HUDEP-2 (cell line): Measurements from ENCODE around the gene NRIP2.

Experiments
- DNase-seq, 76 experiments: peaks; one replicate each; lab custom pipeline; 2025; ENCODE audit not compliant: unreplicated experiment in 76 of 76; lab: John Stamatoyannopoulos, UW

The NRIP2 gene

GRCh38 chr12:2851931-2852330, 17.1 kb upstream of the NRIP2 start:
- DNase-seq: no peak

GRCh38 chr12:2845280-2845679, 10.4 kb upstream of the NRIP2 start:
- no peak for DNase-seq

GRCh38 chr12:2844786-2845185, 10.0 kb upstream of the NRIP2 start:
- DNase-seq: no peak

DNA sequence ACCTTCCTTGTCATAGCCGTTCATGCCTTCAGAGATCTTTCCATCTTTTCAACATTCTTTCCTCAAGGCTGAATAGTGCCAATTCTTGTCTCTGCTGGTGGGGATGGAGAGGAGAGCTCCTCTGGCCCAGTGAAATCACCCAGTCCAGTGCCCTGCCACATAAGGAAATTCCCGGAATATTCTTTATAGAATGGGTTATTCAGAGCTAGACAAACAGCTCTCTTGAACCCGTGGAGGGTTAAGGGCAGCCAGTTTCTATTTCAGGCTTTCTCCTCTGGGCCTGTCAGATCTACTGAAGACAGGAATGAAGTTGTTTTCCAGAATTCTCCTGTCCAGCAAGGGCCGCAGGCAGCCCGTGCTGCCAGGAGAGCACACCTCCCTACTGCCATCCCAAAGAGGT, 8.1 kb upstream of the NRIP2 start:
- no peak for DNase-seq

DNA sequence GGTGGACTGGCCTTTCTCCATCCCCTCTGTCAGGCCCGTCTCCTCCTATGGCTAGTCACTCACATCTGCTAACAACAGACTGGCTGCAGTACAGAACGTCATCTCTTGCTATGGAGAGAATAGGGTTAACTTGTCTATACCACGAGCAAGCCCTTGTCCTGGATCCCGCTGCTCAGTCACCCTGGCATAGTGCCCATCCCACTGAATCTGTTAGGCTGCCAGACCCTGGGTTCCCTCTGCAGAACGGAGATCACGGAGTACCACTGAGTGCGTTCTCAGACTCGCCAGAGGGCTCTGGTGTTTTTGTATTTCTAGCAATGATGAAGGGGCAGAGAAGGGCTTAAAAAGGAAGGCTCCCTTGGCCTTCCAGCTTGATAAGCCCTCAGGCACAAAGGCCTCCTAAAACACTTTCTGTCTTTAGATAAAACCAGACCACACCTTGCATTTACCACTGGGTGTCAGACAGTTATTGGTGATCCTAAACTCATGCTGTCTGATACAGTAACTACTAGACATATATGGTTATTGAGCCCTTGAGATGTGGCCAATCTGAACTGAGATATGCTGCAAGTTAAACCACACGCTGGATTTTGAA, 6.3 kb upstream of the NRIP2 start:
- DNase-seq: peak in 71 of 76 experiments; percentile 8 to 85 (median 50)

- no peak for DNase-seq
Measured at GRCh38 chr12:2836574-2836973, 1.7 kb upstream of the NRIP2 start.

- no peak for DNase-seq
Measured at GRCh38 chr12:2835691-2836403, 1.0 kb upstream of the NRIP2 start.

DNA sequence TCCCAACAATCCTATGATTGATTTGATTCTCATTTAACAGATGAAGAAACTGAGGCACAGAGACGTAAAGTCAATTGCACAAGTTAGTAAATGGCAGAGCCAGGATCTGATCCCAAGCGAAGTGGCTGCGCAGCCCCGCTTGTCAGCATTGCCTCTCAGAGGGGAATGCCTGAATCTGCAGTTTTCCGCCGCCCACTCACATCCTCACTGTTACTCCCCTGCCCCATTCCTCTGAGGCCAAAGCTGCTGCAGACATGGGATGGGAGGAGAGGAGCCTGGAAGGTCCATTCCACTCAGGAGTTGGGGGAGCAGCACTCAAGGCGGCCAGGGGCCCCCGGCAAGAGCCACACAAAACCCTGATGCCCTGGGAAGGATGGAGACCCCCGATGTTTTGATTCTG, 1.0 kb downstream of the NRIP2 start:
- DNase-seq: no peak

DNA sequence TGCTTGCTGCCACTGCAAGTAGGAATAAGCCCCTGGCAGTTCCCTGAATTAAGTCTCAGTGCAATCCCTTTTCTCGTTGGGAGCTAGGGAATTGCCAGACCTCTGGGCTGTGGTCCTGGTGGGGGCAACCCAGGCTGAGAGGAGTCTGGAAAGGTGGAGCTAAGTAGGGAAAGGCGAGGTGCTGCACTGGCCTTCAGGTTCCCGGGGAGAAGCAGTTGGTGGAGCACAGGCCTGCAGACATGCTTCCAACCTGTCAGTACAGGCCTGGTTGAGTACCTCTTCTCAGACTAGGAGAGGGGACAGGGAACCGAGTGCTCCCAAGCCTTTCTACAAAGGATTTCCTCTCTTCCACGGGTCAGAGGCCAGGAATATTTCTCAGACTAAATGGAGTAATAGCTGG, 1.5 kb downstream of the NRIP2 start:
- no peak for DNase-seq

- no peak for DNase-seq
Measured at GRCh38 chr12:2832550-2833127, 2.2 kb downstream of the NRIP2 start.

DNA sequence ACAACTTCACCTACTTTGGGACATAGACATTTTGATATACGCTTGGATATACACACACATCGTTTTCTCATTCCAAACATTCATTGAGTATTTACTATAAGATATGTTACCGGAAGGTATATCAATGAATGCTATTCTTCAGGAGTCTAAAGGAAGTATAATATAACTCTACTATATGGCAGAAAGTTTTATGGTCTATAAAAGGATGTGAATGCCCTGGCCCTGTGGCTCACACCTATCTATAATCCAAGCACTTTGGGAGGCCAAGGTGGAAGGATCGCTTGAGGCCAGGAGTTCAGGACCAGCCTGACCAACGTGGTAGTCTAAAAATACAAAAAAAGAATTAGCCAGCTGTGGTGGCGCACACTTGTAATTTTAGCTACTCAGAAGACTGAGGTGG, 5.6 kb downstream of the NRIP2 start:
- DNase-seq: no peak

- DNase-seq: no peak
Measured at GRCh38 chr12:2826721-2827515, 7.9 kb downstream of the NRIP2 start.

DNA sequence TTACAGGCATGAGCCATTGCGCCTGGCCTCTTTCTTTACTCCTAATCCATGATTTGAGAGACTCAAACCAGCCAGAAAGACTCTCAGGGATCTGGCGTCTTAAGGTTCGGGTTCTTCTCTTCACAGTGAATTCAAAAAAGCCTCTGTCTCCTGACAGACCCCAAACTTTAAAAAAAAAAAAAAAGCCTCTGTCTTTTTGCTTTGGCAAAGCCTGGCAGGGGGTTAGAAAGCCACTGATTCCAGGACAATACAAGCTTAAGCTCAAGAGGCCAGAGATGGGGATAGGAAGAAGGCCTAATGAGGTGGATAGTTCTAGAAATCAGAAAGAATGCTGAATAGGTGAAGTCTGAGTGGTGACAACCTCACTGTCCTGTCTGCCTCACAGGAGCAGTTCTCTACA, 8.8 kb downstream of the NRIP2 start:
- DNase-seq: no peak

DNA sequence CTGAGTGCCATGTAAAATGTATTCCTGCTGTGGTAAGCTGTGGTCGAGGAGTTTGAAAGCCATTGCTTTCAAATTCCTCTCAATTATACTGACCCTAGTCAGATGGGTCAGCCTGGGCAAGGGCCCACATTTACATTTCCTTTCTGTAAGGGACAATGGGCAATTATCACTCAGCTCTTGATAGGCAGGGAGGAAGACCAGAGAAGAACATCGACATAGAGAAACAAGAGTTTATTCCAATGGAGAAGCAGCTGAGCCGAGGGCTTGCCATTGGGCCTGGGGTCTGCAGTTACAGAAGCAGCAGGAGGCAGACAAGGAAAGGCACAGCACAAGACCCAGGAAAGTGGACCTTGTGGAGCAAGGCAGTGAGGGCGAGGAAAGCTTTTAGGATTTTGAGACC, 9.7 kb downstream of the NRIP2 start:
- DNase-seq: no peak

DNA sequence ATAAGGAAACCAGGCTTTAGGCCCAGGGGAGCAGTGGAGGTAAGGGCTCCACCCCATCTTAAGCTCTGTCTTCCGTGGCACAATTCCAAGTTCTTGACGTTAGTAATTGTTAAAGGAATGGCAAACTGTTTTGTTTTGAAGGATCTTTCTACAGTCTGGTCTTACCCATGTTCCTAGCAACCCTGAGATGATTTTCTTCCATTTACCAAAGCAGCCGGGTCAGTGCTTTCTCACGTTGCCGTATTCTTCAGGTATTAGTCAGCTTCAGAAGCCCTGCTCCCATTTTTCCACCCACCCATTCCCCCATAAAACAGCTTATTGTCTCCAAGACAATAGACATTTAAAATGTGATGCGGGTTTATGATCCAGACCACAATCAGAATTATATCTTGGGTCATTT, 10.3 kb downstream of the NRIP2 start:
- no peak for DNase-seq

GRCh38 chr12:2823483-2823882, 11.4 kb downstream of the NRIP2 start:
- no peak for DNase-seq

- no peak for DNase-seq
Measured at GRCh38 chr12:2820432-2820831, 14.4 kb downstream of the NRIP2 start.

GRCh38 chr12:2819810-2820209, 15.0 kb downstream of the NRIP2 start:
- DNase-seq: no peak

- DNase-seq: peak in 65 of 76 experiments; percentile 4 to 74 (median 48)
Measured at GRCh38 chr12:2813214-2814185, 21.3 kb downstream of the NRIP2 start.
